Aorta (tissue), 5 donors: ENCODE results near the gene MNAT1. TPM values are rescaled to one million over a fixed set of nuclear protein-coding genes. Genes with fewer than 3 reads are reported as not detected.

Experiments used
- ATAC-seq: fragments of 200-7000 bp; cut with Tn5 transposase; one replicate; pipeline ENCODE4 v1.9.1; 2022; ENCODE audit warnings: moderate library complexity; ENCODE audit not compliant: low FRiP score
- DNase-seq, 2 donors: peaks; one replicate each; pipeline ENCODE4 v3.0.0-alpha.2; 2020
- H3K27ac ChIP-seq, 2 donors: one replicate each; pipeline ENCODE4 v1.5.1; 2013; ENCODE audit warnings: low read length in 2 of 2, mild to moderate bottlenecking in 2 of 2, moderate library complexity in 2 of 2, control low read depth in 1 of 2, inconsistent platforms in 1 of 2, low read depth in 1 of 2
- H3K27me3 ChIP-seq, 2 donors: one replicate each; pipeline ENCODE4 v1.6.1; 2013; ENCODE audit warnings: control low read depth in 1 of 2, low read length in 1 of 2, mild to moderate bottlenecking in 1 of 2, moderate library complexity in 1 of 2; ENCODE audit not compliant: insufficient read depth in 2 of 2, control insufficient read depth in 1 of 2
- H3K36me3 ChIP-seq, 2 donors: one replicate each; pipeline ENCODE4 v1.6.1; 2013; ENCODE audit warnings: control low read depth in 1 of 2, low read length in 1 of 2, mild to moderate bottlenecking in 1 of 2; ENCODE audit not compliant: insufficient read depth in 2 of 2, control insufficient read depth in 1 of 2
- H3K4me1 ChIP-seq, 2 donors: one replicate each; pipeline ENCODE4 v1.6.1; 2013; ENCODE audit warnings: low read length in 2 of 2, control low read depth in 1 of 2, mild to moderate bottlenecking in 1 of 2, moderate library complexity in 1 of 2; ENCODE audit not compliant: insufficient read depth in 2 of 2, control insufficient read depth in 1 of 2
- H3K4me3 ChIP-seq, 2 donors: one replicate each; pipeline ENCODE4 v1.5.1; 2013; ENCODE audit warnings: low read length in 2 of 2, control low read depth in 1 of 2, mild to moderate bottlenecking in 1 of 2
- H3K9me3 ChIP-seq: one replicate; pipeline ENCODE4 v1.6.1; 2013; ENCODE audit warnings: mild to moderate bottlenecking, low read length; ENCODE audit not compliant: control insufficient read depth
- WGBS, 2 donors: extraction: QIAGEN DNeasy Blood & Tissue Kit; methylation state at CpG; one replicate each; pipeline ENCODE4 v1.1.7; 2013; 5-methylcytosine and 5-hydroxymethylcytosine counted together
- intact Hi-C, 2 donors: fragments of 100-400 bp; cut with DNase I; formaldehyde crosslinking; loops; one replicate each; pipeline versions ENCODE4 v1.14.2 to v1.15.0; 2022
- polyA plus RNA-seq, 2 donors: library from polyadenylated mRNA; stranded (reverse); fragments of 200-250 nt; gene quantifications; one replicate each; pipeline ENCODE4 v1.2.3, GENCODE V29; 2013
- total RNA-seq, 2 donors: library from RNA; stranded (reverse); fragmentation: NEBNext Ultra II Directional; extraction: Animal tissue kit (Norgen Biotek cat#: 25700); gene quantifications; one replicate each; pipeline ENCODE4 v1.2.1, GENCODE V29; 2021
- donor health status: healthy with polysubstance abuse.
- donor health status: Bipolar disorder and iron deficiency.
- donor health status: DM: no; HTN: no; CAD: no.
- donor health status: DM: no; HTN: no; CAD: no.
- donor health status: DM: yes; HTN: yes; CAD: no.

The MNAT1 gene
- total and polyA plus RNA-seq, 4 donors = 23.7 to 41.1 (median 32.0) TPM

- Histone ChIP-seq H3K27me3 (no peaks in the 10 kb centered on the region), H3K27ac (no peak overlapping the region), H3K4me1 (no peaks in the 10 kb centered on the region), H3K9me3 (no peaks in the 10 kb centered on the region), H3K4me3 (no peak overlapping the region), H3K36me3 (no peaks in the 10 kb centered on the region)
- ATAC-seq = no peak
- WGBS, 2 donors = 91 to 93% methylated on average over 1 of the region's 1 CpG
- intact Hi-C loops = no loop called here
- no peak for DNase-seq
Observed at GRCh38 chr14:60943637-60944032, 209.1 kb downstream of the MNAT1 start.

DNA sequence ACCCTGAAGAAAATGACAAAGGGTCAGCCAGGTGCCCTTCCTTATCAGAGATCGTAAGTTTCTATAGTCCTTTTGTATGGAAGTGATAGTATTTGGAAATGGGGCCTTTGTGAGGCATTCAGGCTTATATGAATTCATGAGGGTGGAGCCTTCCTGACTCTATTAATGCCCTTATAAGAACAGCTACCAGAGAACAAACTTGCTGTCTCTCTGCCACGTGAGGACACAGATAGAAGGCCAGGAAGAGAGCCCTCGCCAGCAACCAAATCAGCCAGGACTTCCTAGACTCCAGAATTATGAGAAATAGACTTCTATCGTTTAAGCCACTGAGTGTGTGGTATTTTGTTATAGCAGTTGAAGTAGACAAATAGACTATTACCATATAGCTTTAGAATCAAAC lies 209.6 kb downstream of the MNAT1 start:
- ATAC-seq = no peak
- Histone ChIP-seq H3K27ac (no peak overlapping the region), H3K36me3 (no peaks in the 10 kb centered on the region), H3K4me1 (no peaks in the 10 kb centered on the region), H3K27me3 (no peaks in the 10 kb centered on the region), H3K4me3 (no peak overlapping the region), H3K9me3 (no peaks in the 10 kb centered on the region)
- intact Hi-C loops = no loop called here
- 69% methylated on average over 4 of the region's 4 CpGs for WGBS, 2 donors
- no peak for DNase-seq

GRCh38 chr14:60945984-60946383 lies 211.4 kb downstream of the MNAT1 start:
- no peaks in the 10 kb centered on the region for H3K36me3 ChIP-seq
- no peaks in the 10 kb centered on the region for H3K27me3 ChIP-seq
- ATAC-seq (no peak), DNase-seq (no peak)
- H3K4me3 ChIP-seq = no peak overlapping the region
- intact Hi-C loops = no loop called here
- no peak overlapping the region for H3K27ac ChIP-seq
- 95 to 96% methylated on average over 1 of the region's 1 CpG for WGBS, 2 donors
- no peaks in the 10 kb centered on the region for H3K4me1 ChIP-seq
- H3K9me3 ChIP-seq = no peaks in the 10 kb centered on the region

DNA sequence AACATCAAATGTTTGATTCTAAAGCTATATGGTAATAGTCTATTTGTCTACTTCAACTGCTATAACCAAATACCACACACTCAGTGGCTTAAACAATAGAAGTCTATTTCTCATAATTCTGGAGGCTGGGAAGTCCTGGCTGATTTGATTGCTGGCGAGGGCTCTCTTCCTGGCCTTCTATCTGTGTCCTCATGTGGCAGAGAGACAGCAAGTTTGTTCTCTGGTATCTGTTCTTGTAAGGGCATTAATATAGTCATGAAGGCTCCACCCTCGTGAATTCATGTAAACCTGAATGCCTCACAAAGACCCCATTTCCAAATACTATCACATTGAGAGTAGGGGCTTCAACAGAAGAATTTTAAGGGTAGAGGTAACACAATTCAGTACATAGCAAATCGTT lies 212.2 kb downstream of the MNAT1 start:
- H3K27me3 ChIP-seq = no peaks in the 10 kb centered on the region
- no peak overlapping the region for H3K27ac ChIP-seq
- 94 to 95% methylated on average over 3 of the region's 3 CpGs for WGBS, 2 donors
- intact Hi-C loops = no loop called here
- DNase-seq (no peak), ATAC-seq (no peak)
- H3K9me3 ChIP-seq = no peaks in the 10 kb centered on the region
- H3K4me1 ChIP-seq = no peaks in the 10 kb centered on the region
- H3K4me3 ChIP-seq = no peak overlapping the region
- no peaks in the 10 kb centered on the region for H3K36me3 ChIP-seq

GRCh38 chr14:60951776-60952435 lies 217.3 kb downstream of the MNAT1 start:
- DNase-seq (no peak), ATAC-seq (no peak)
- intact Hi-C loops = no loop called here
- Histone ChIP-seq H3K4me3 (no peak overlapping the region), H3K9me3 (no peaks in the 10 kb centered on the region), H3K4me1 (no peaks in the 10 kb centered on the region), H3K36me3 (no peaks in the 10 kb centered on the region), H3K27me3 (no peaks in the 10 kb centered on the region), H3K27ac (no peak overlapping the region)
- 36 to 38% methylated on average over 3 of the region's 3 CpGs for WGBS, 2 donors

DNA sequence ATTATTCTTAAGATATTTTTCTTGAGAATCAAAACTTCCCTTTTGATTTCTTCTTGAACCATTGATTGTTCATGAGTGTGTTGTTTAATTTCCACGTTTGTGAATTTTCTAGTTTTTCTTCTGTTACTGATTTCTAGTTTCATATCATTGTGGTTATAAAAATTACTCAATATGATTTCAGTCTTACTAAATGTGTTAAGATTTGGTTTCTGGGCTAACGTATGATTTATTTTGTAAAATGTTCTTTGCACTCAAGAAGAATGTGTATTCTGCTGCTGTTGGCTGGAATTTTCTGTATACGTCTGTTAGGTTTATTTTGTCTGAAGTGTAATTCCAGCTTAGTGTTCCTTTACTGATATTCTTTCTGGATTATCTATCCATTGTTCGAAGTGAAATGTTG lies 221.6 kb downstream of the MNAT1 start:
- H3K4me3 ChIP-seq = no peak overlapping the region
- no peaks in the 10 kb centered on the region for H3K4me1 ChIP-seq
- 93 to 94% methylated on average over 4 of the region's 4 CpGs for WGBS, 2 donors
- H3K27me3 ChIP-seq = no peaks in the 10 kb centered on the region
- H3K36me3 ChIP-seq = no peaks in the 10 kb centered on the region
- intact Hi-C loops = no loop called here
- no peak for ATAC-seq
- no peak overlapping the region for H3K27ac ChIP-seq
- no peak for DNase-seq
- no peaks in the 10 kb centered on the region for H3K9me3 ChIP-seq

DNA sequence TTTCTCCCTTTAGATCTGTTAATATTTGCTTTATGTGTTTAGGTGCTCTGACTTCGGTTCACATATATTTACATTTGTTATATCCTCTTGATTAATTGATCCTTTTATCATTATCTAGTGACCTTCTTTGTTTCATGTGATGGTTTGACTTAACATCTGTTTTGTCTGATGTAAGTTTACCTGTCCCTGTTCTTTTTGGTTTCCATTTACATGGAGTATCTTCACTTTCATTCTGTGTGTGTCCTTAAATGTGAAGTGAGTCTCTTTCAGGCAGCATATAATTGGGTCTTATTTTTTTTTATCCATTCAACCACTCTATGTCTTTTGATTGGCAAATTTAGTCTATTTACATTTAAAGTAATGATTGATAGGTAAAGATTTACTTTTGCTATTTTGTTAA lies 222.1 kb downstream of the MNAT1 start:
- Histone ChIP-seq H3K9me3 (no peaks in the 10 kb centered on the region), H3K4me3 (no peak overlapping the region), H3K27ac (no peak overlapping the region), H3K27me3 (no peaks in the 10 kb centered on the region), H3K4me1 (no peaks in the 10 kb centered on the region), H3K36me3 (no peaks in the 10 kb centered on the region)
- 97 to 99% methylated on average over 1 of the region's 1 CpG for WGBS, 2 donors
- DNase-seq (no peak), ATAC-seq (no peak)
- intact Hi-C loops = no loop called here

GRCh38 chr14:60958146-60958545 lies 223.6 kb downstream of the MNAT1 start:
- no peak for ATAC-seq
- no peaks in the 10 kb centered on the region for H3K4me1 ChIP-seq
- H3K27me3 ChIP-seq = no peaks in the 10 kb centered on the region
- no peak overlapping the region for H3K27ac ChIP-seq
- no peaks in the 10 kb centered on the region for H3K36me3 ChIP-seq
- intact Hi-C loops = no loop called here
- no peak for DNase-seq
- H3K4me3 ChIP-seq = no peak overlapping the region
- H3K9me3 ChIP-seq = no peaks in the 10 kb centered on the region

DNA sequence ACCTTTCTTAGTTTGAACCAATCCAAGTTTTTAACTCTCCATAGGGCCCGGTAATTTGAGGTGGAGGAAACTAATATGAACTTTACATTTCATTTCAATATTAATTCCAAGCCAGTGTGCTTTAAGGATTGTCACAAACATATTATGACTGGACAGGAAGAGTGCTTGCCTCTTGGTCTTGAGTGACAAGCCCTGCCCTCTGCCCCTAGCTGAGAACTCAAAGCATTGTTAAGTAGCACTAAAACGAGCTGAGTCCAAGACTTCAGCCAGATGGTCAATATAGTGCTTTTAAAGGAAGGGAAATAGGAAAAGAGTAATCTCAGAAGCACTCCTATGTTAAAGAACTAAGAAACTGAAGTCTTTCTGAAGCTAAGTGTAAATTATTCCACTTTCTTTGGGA lies 229.2 kb downstream of the MNAT1 start:
- H3K27me3 ChIP-seq = no peaks in the 10 kb centered on the region
- no peaks in the 10 kb centered on the region for H3K36me3 ChIP-seq
- H3K27ac ChIP-seq = no peak overlapping the region
- DNase-seq (no peak), ATAC-seq (no peak)
- H3K4me1 ChIP-seq = peaks cover 1 to 2% of the 10 kb centered on the region in 2 donors
- 54 to 61% methylated on average over 2 of the region's 2 CpGs for WGBS, 2 donors
- no peak overlapping the region for H3K4me3 ChIP-seq
- intact Hi-C loops = no loop called here
- H3K9me3 ChIP-seq = no peaks in the 10 kb centered on the region
